ENCODE data around the gene CNTROB.
"Not testable (repeated sequence)": the region's sequence is repeated elsewhere in the genome, so short reads cannot be mapped to it uniquely, and the experiment has no call there.

CNTROB gene

DNA sequence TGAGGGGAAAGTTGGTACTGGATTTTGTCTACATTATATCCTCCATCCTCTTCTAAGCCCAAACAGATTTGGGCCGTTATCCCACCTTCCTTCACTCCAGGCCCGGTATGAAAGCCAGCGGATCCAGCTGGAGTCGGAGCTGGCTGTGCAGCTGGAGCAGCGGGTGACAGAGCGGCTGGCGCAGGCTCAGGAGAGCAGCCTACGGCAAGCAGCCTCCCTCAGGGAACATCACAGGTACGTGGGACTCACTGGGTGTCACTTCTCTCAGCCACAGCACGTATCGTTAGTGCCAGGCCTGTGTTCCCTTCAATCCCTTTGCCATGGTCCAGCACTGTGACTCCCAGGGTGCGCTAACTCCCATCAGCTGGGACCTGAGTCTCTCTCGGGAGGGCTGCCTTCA is 11.3 kb downstream of the CNTROB start:
- DNase-seq: no peak

DNA sequence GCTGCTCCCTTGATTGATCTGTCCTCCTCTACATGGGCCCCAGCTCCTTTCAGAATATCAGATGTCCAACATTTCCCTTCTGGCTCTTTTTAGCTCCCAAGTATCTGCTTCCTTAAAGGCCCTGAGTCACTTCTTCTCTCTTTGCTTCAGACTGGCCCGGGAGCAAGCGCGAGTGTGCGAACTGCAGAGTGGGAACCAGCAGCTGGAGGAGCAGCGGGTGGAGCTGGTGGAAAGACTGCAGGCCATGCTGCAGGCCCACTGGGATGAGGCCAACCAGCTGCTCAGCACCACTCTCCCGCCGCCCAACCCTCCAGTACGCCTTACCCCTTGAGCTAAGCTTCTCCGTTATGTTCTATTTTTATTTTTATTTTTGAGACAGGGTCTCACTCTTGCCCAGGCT is 12.3 kb downstream of the CNTROB start:
- DNase-seq: no peak

DNA sequence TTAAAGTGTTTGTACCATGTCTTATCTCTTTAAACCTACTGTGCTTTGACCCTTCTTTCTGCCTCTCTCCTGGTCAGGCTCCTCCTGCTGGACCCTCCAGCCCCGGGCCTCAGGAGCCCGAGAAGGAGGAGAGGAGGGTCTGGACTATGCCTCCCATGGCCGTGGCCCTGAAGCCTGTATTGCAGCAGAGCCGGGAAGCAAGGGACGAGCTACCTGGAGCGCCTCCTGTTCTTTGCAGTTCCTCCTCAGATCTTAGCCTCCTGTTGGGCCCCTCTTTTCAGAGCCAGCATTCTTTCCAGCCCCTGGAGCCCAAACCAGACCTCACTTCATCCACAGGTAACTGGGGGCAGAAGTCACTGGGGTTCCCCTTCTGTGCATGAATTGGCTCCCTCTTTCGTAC is 13.6 kb downstream of the CNTROB start:
- DNase-seq: no peak

DNA sequence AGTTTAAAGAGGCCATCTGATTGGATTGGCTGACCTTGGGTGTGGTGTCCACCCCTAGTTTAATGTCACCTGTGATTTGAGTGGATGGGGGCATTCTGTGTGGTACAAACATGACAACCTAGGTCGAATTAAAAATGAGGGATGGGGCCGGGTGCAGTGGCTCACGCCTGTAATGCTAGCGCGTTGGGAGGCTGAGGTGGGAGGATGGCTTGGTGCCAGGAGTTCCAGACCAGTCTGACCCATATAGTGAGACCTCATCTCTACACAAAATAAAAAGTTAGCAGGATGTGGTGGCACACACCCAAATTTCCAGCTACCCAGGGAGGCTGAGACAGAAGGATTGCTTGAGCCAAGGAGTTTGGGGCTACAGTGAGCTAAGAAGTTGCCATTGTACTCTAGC is 14.4 kb downstream of the CNTROB start:
- DNase-seq: no peak

DNA sequence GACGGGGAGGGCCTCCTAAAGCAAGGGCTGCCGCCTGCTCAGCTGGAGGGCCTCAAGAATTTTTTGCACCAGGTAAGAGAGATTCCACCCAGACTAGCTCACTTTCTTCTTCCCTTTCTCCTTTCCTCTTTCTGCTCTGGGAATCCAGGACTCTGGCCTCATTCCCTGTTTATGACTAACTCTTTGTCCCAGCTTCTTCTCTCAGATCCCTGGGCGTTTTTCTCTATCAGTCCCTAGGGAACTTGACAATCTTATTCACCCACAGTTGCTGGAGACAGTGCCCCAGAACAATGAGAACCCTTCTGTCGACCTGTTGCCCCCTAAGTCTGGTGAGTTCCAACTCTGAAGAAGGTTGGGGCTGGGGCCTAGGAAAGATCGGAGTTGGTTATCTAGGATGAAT is 15.6 kb downstream of the CNTROB start:
- no peak for DNase-seq

DNA sequence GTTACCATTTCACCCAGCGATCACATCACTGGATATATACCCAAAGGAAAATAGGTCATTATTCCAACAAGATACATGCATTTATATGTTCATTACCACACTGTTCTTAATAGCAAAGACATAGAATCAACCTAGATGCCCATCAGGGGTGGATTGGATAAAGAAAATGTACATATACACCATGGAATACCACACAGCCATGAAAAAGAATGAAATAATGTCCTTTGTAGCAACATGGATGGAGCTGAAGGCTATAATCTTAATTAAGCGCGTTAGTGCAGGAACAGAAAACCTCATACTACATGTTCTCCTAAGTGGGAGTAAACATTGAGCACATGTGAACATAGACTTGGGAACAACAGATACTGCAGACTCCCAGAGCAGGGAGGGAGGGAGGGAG is 18.6 kb downstream of the CNTROB start:
- DNase-seq: no peak

DNA sequence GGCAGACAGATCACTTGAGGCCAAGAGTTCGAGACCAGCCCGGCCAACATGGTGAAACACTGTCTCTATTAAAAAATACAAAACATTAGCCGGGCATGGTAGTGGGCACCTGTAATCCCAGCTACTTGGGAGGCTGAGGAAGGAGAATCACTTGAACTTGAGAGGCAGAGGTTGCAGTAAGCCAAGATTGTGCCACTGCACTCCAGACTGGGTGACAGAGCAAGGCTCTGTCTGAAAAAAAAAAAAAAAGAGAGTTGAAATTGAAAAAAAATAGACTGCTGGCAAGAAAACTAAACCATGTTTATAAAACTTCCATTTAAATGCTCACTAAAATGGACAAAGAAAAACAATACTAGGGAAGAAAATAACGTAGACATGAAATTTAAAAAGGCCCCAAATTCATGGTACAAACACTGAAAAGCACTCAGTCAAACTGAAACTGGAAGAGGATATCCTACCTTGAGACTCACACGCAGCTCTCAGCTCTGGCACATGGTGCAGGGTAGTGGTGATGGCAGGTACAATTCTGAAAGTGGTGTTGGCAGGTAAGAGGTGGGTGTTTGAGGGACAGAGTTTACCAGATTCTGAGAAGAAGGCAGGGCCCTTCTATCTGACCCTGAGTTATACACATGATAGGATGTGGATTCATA is 19.3 kb downstream of the CNTROB start:
- no peak for DNase-seq

DNA sequence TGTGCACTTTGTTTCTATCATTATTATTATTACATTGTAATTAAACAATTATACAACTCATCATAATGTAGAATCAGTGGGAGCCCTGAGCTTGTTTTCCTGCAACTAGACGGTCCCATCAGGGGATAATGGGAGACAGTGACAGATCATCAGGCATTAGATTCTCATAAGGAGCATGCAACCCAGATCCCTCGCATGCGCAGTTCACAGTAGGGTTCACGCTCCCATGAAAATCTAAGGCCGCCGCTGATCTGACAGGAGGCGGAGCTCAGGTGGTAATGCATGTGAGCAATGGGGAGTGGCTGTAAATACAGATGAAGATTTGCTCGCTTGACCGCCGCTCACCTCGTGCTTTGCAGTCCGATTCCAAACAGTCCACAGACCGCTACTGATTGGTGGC is 21.3 kb downstream of the CNTROB start:
- not testable (repeated sequence) for DNase-seq

DNA sequence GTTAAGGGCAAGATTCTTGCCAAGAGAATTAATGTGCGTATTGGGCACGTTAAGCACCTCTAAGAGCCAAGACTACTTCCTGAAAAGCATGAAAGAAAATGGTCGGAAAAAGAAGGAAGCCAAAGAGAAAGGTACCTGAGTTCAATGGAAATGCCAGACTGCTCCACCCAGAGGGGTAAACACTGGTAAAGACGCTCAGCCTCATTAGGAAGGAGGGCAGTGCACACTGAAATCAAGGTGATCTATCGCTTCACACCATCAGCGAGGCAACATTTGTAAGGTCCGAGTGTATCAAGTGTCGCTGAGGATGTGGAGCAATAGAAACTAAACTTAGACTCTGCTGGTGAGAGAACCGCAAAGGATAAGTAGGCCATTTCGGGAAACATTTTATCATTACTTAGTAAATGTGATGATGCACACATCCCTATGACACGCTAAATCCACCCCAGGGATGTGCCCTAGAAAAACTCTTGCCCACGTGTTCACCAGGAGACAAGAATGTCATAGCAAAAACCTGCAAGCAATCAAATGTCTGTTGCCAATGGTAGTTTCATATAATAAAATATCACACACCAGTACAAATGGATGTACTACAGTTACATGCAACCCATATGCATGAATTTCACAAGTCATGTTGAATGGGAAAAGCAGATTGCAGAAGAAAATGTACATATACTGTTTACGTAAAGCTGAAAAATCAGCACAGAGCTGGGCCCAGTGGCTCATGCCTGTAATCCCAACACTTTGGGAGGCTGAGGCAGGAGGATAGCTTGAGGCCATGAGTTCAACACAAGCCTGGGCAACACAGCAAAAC is 23.6 kb downstream of the CNTROB start:
- no peak for DNase-seq

DNA sequence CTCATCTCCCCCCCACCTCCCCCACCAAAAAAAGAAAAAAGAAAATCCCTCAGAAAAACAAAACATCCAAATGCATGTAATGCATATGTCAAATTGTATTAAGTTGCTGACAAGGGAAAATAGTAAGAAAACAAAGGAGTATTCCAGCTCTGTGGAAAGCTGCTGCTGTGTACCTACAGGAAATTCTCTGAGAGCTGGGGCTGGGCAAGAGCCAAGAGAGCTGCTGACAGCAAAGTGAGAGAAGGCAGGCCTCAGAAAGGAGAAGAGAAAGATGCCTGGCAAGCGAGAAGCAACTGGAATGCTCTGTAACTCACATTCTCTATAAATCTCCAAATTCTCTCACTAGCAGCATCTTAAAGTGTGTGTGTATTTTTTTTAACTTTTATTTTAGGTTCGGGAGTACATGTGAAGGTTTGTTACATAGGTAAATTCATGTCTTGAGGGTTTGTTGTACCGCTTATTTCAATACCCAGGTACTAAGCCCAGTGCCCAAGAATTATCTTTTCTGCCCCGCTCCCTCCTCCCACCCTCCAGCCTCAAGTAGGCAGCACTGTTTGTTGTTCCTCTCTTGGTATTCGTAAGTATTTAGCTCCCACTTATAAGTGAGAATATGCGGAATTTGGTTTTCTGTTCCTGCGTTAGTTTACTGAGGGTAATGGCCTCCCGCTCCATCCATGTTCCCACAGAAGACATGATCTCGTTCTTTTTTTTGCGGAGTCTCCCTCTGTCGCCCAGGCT is 24.4 kb downstream of the CNTROB start:
- DNase-seq: no peak

DNA sequence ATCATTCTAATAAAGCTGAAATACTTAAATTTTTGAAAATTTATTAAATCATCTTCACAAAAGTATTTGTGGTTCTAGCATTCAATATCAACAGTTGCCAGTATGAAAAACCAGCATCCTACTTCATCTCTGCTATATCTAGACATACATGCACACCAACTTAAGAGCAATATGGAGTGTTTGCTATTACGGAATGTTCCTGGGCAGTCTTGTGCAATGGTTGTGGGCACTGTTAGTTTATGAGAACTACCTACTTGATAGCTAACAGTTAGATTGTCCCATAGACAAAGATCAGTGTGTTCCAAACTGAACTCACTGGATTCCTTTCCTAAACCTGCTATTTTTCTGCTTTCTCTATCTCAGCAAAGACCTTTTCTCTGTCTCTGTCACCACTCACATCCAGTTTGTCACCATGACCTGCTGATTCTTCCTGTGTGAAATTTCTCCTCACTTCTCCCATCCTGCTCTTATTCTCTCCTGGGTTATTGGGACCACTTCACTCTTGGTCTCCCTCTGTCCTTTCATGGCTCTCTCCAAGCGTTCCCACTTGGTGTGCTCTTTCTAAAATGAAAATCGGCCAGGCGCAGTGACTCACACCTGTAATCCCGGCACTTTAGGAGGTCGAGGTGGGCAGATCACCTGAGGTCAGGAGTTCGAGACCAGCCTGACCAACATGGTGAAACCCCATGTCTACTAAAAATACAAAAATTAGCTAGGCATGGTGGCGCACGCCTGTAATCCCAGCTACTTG is 27.7 kb downstream of the CNTROB start:
- no peak for DNase-seq

DNA sequence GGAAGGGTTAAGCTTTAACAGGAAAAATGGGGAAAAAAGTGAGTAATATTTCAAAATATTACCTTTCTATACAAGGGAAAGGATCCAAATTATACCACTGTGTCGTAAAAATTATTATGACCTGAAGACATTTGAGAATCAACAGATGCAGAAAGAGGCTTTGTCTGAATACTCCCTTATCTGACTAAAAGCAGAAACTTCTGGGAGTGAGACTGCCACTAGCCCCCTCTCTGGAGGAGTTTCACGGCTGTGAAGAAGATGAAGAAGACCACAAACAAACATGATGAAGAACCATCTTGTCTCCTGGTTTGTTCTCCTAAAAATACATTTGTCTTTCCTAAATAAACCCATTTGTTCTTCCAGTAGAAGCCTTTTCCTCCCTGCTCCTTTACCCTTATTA is 29.4 kb downstream of the CNTROB start:
- DNase-seq: no peak

DNA sequence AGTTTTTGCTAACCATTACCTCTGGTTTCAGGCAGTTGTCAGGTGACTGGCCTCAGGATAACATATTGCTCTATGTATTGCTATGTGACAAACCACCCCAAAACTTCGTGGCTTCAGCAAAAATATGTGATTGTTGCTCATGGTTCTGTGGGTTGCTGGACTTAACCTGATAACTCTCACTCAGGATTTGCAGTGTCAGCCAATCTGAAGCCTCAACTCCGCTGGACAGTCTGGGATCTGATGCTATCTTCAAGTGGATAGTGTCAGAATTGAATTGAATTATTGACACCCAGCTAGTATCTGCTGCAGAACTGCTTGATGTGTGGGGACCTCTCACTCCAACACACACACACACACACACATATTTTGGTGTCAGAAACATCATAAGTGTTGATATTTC is 35.7 kb downstream of the CNTROB start:
- DNase-seq: no peak

DNA sequence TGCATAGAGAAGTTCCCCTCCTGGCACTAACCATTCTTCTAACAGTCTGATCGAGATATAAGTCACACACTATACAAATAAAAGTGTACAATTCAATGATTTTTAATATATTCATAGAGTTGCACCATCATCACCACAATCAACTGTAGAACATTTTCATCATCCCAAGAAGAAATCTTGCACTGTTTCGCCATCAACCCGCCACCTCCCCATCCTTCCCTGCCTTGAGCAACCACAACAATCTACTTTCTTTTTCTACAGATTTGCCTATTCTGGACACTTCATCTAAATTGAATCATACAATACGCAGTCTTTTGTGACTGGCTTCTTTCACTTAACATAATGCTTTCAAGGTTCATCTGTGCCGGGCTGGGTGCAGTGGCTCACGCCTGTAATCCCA is 37.4 kb downstream of the CNTROB start:
- no peak for DNase-seq

DNA sequence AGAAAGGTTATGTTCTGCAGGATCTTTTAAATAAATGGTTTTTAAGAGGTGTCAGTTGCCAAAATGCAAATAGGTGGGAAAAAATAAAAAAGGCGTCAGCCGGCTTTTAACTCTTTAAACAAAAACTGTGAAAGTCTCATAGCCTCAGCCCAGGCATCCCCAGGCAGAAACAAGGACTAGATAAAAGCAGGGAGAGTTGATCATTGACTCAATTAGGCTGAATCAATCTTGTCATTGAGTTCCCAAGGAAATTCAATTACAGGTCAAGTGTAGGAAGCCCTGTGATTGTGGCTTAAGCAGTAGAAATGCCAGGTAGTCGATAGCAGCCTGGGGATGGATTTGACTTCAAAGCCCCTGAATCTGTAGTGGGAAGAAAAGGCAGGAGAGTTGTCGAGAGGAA is 39.6 kb downstream of the CNTROB start:
- no peak for DNase-seq

DNA sequence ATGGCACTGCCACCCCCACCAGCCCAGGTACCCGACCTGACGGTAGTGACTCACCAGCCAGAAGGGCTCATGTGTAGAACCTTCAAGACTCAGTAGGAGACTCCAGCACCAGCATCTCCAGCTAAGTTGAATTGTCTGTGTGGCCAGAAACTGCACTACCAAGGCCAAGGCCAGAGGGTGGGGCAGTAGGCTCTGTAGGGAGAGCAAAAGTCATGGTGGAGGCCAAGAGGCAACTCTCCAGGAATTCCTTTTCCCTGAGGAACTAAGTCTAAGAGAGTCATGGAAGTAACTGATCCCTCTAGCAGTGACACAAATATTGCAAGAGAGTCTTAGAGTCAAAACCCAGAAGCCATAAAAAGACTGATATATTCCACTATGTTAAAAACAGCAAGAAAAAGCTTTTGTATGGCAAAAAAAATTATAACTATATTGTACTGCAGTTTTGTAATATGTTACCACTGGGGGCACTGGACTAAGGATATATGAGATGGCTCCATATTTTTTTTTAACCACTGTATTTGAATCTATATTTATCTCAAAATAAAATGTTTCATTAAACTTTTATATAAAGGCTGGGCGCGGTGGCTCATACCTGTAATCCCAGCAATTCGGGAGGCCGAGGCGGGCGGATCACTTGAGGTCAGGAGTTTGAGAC is 40.3 kb downstream of the CNTROB start:
- DNase-seq: no peak

DNA sequence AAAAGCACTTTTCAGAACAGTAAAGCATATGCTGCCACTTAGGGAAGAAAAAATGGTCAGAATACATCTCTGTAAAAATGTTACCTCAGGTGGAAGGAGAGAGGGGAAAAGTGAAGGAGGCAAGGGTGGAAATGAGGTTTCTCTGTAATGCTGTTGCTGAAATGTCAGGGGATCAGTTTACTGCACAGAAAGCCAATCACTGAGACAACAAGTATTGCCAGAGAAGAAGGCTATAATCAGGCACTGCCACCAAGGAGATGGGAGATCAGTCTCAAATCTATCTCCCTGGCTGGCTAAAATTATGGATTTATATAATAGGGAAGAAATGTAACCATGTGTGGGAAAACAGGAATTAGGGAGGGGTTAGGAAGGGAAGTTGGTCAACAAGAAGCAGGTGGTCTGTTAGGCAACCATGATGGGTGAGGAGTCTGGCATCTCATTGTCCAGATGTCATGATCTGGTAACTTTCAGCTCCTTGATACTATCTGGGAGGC is 42.7 kb downstream of the CNTROB start:
- no peak for DNase-seq

DNA sequence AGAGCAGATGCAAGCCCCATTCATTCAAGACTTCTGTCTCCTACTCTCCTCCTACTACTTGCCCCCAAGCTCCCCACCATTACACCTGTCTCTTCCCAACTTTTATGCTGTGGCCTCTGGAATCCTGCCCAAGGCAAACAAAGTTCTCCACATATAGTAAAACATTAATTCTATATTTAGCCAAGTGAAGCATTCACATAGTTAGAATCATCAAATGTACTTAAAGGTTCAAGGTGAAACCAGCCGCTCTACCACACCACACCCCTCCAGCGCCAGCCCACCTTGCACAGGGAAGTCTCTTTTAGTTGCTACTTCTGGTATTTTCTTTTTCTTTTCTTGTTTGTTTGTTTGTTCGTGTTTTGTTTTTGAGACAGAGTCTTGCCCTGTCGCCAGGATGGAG is 45.0 kb downstream of the CNTROB start:
- no peak for DNase-seq

DNA sequence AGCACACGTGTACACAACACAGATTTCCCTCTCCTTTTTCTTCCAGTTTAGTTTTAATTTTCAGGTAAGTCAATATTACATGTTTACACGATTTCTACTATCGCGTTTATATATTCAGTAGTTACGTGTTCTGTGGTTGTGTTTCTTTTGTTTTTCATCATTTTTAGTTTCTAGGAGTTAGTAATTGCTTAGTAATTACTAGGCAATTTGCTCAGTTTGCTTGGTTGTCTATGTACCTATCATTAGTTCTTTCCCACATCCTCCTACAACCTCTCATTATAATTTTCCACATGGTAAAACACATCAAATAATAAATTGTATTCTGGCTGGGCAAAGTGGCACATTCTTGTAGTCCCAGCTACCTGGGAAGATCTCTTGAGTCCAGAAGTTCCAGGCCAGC is 45.8 kb downstream of the CNTROB start:
- DNase-seq: no peak

DNA sequence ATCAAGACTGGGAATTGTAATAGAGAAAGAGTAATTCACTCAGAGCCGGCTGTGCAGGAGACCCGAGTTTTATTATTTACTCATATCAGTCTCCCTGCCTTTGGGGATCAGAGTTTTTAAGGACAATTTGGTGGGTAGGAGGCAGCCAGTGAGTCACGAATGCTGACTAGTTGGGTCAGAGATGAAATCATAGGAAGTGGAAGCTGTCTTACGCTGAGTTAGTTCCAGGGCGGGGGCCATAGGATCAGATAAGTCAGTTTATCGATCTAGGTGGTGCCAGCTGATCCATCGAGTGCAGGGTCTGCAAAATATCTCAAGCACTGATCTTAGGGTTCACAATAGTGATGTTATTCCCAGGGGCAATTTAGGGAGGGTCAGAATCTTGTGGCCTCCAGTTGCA is 50.2 kb downstream of the CNTROB start:
- DNase-seq: no peak

DNA sequence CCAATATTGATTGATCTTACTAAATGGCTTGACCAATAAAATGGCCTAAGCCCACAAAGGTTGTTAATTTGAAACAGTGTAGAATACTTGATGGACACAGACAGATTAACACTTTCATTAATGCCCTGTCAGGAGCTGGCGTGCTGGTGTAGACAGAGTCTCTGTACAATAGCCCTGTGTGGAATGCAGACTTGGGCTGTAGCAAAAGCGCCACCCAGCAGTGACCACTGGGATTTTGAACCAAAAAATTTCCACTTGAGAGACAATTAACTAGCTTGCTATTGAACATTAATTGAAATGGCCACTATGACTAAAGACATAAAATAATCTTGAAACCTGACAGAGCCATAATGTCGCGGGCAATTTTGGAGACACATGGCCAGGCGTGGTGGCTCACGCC is 50.7 kb downstream of the CNTROB start:
- no peak for DNase-seq

DNA sequence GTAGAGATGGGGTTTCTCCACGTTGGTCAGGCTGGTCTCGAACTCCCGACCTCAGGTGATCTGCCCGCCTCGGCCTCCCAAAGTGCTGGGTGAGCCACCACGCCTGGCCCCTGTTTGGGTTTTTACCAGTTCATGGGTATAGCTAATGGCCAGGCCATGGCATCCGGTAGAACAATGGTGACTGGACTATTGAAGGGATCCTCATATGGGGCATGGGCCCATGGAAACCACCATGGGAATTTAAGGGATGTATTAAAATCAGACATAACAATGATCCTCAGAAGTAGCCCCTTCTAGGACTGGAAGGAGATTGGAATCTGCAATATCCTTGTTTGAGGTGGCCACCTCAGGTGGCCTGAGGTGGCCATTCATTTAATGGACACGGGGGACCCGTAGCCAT is 52.9 kb downstream of the CNTROB start:
- DNase-seq: no peak

All from C1 segment of cervical spinal cord (tissue), 14 donors.